ENCODE measurements around the gene PLCXD3.

The PLCXD3 gene

GRCh38 chr5:41306005-41306404, 204.4 kb downstream of the PLCXD3 start:
- no peak overlapping the region for H3K4me3 ChIP-seq (ENCODE audit: low read depth, low read length)
- TF ChIP-seq MAX (IDR thresholded peaks at IDR 0.05; ENCODE audit: low read depth, low read length) = no peak
- no peak for TF ChIP-seq POLR2A (IDR thresholded peaks at IDR 0.05; ENCODE audit: extremely low read depth, insufficient read length)
- TF ChIP-seq CTCF (IDR thresholded peaks at IDR 0.05; ENCODE audit: low read depth, low read length) = no peak
- TF ChIP-seq MYC (IDR thresholded peaks at IDR 0.05; ENCODE audit: low read depth, low read length) = no peak
- no peak for DNase-seq (ENCODE audit: low read depth)

GRCh38 chr5:41305056-41305455, 205.3 kb downstream of the PLCXD3 start:
- no peak for DNase-seq (ENCODE audit: low read depth)
- TF ChIP-seq MAX (IDR thresholded peaks at IDR 0.05; ENCODE audit: low read depth, low read length) = no peak
- TF ChIP-seq POLR2A (IDR thresholded peaks at IDR 0.05; ENCODE audit: extremely low read depth, insufficient read length) = no peak
- TF ChIP-seq MYC (IDR thresholded peaks at IDR 0.05; ENCODE audit: low read depth, low read length) = no peak
- TF ChIP-seq CTCF (IDR thresholded peaks at IDR 0.05; ENCODE audit: low read depth, low read length) = no peak
- no peak overlapping the region for H3K4me3 ChIP-seq (ENCODE audit: low read depth, low read length)

GRCh38 chr5:41296066-41296465, 214.3 kb downstream of the PLCXD3 start:
- no peak for DNase-seq (ENCODE audit: low read depth)
- TF ChIP-seq MYC (IDR thresholded peaks at IDR 0.05; ENCODE audit: low read depth, low read length) (no peak), MAX (IDR thresholded peaks at IDR 0.05; ENCODE audit: low read depth, low read length) (no peak), POLR2A (IDR thresholded peaks at IDR 0.05; ENCODE audit: extremely low read depth, insufficient read length) (no peak), CTCF (IDR thresholded peaks at IDR 0.05; ENCODE audit: low read depth, low read length) (no peak)
- H3K4me3 ChIP-seq (ENCODE audit: low read depth, low read length) = no peak overlapping the region

GRCh38 chr5:41291323-41291722, 219.1 kb downstream of the PLCXD3 start:
- TF ChIP-seq MAX (IDR thresholded peaks at IDR 0.05; ENCODE audit: low read depth, low read length) = no peak
- TF ChIP-seq CTCF (IDR thresholded peaks at IDR 0.05; ENCODE audit: low read depth, low read length) = no peak
- no peak overlapping the region for H3K4me3 ChIP-seq (ENCODE audit: low read depth, low read length)
- no peak for DNase-seq (ENCODE audit: low read depth)

GRCh38 chr5:41290810-41291209, 219.6 kb downstream of the PLCXD3 start:
- DNase-seq (ENCODE audit: low read depth) = no peak
- TF ChIP-seq POLR2A (IDR thresholded peaks at IDR 0.05; ENCODE audit: extremely low read depth, insufficient read length) (no peak), MAX (IDR thresholded peaks at IDR 0.05; ENCODE audit: low read depth, low read length) (no peak), MYC (IDR thresholded peaks at IDR 0.05; ENCODE audit: low read depth, low read length) (no peak), CTCF (IDR thresholded peaks at IDR 0.05; ENCODE audit: low read depth, low read length) (no peak)
- no peak overlapping the region for H3K4me3 ChIP-seq (ENCODE audit: low read depth, low read length)

- DNase-seq (ENCODE audit: low read depth) = no peak
- TF ChIP-seq POLR2A (IDR thresholded peaks at IDR 0.05; ENCODE audit: extremely low read depth, insufficient read length) (no peak), CTCF (IDR thresholded peaks at IDR 0.05; ENCODE audit: low read depth, low read length) (no peak), MAX (IDR thresholded peaks at IDR 0.05; ENCODE audit: low read depth, low read length) (no peak), MYC (IDR thresholded peaks at IDR 0.05; ENCODE audit: low read depth, low read length) (no peak)
- no peak overlapping the region for H3K4me3 ChIP-seq (ENCODE audit: low read depth, low read length)
Measured at GRCh38 chr5:41289970-41290464, 220.4 kb downstream of the PLCXD3 start.
